GM11168 (cell line): ENCODE data around the gene ZNF385A.

Source experiments
- in situ Hi-C: fragments of 300-500 bp; cut with MboI; formaldehyde crosslinking; loops from one replicate; pipeline ENCODE4 v1.12.0; 2022; ENCODE audit warnings: low sequenced_read_pairs; ENCODE audit not compliant: unreplicated experiment

ZNF385A gene

GRCh38 chr12:54394281-54394719 is 9.8 kb upstream of the ZNF385A start:
- in situ Hi-C loops = no loop called here

GRCh38 chr12:54393743-54394142 is 9.2 kb upstream of the ZNF385A start:
- in situ Hi-C loops = no loop called here

GRCh38 chr12:54393207-54393609 is 8.7 kb upstream of the ZNF385A start:
- in situ Hi-C loops = no loop called here

- in situ Hi-C loops = no loop called here
Measured at GRCh38 chr12:54392485-54393206, 8.1 kb upstream of the ZNF385A start.

DNA sequence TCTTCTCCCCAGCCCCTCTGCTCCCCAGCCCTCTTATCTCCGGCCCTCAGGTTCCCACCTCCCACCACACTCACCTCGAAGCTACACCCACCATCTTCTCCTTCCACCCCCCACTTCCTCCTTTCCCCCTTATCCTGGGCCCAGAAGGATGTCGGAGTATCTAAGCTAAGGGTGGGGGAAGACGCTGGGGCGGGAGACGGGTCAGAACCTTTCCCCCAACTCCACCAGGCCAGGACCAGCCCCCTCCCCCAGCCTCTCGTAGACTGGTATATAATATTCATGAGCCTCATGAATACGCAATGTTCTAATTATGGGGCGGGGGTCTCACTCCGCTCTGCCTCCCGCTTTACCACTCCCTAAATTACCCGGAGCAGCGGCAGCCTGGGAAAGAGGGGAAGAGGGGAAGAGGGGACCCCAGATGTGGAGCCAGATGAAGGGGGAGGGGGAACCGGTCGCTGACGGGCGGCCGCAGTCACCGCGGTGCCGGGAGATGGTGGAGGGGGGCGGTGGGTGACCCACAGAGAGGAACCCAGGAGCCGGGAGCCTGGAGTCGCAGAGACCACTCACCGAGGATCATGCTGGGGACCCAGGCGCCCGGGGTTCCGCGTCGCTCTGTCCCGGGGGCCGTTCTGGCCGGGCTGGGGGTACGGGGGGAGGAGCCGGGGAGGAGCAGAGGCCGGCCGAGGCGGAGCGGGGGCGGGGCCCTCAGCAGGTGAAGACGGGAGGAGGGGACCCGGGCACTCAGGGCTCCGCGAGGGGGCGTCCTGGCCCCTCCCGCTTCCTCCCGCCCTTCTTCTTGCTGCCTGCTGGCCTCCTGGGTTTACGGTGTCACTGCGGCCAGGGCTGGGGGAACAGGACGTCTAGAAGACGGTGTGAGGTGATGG is 6.4 kb upstream of the ZNF385A start:
- in situ Hi-C loops = no loop called here

DNA sequence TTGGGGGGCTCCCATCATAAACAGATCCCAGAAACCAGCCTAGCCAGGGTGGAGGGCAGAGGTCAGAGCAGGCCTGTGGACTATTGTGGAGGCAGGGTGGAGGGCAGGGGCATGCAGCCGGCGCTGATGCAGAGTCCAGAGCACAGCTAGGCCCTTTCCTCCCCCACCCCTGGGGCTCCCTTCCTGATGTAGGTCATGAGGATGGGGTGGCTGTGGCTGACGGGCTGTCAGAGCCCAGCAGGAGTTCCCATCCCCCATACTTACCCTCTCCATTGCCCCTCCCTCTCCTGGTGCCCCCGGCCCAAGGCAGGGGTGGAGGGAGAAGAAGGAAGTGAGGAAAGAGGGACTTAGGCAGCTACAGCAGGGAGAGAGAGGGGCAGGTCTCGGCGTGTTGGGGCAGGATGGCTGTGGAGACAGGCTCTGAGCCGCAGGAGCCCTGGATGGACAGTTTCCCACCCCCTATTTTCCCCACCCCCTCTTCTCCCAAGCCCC is 5.7 kb upstream of the ZNF385A start:
- in situ Hi-C loops = no loop called here

DNA sequence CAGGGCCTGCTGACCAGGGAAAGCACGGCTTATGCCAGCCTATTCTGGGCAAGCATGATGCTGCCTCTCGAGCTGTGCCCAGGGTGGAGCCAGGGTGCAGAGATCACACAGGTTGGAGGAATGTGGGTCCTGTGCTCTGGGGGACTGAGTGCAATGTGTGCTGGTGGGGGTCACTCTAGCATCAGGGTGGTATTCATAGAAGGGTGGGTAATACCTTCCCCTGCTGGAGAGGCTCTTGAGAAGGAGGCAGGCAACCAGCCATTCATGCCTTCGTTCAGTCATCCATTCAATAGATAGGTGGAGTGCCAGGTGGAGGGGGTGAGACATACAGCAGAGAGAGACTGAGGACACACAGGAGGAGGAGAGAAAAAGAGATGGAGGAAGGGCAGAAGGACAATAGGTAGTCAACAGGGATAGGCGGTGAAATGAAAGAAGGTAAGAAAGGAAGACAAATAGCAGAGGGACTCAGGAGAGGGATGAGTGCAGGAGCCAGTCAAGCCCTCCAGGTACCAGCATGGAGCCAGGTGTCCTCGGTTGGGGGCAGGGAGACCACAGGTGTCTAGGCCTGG is 5.2 kb upstream of the ZNF385A start:
- in situ Hi-C loops = no loop called here

GRCh38 chr12:54389134-54389508 is 4.6 kb upstream of the ZNF385A start:
- in situ Hi-C loops = no loop called here

GRCh38 chr12:54388237-54389133 is 4.0 kb upstream of the ZNF385A start:
- in situ Hi-C loops = no loop called here

- in situ Hi-C loops = no loop called here
Measured at GRCh38 chr12:54387114-54387467, 2.6 kb upstream of the ZNF385A start.

GRCh38 chr12:54386403-54387113 is 2.0 kb upstream of the ZNF385A start:
- in situ Hi-C loops = no loop called here

DNA sequence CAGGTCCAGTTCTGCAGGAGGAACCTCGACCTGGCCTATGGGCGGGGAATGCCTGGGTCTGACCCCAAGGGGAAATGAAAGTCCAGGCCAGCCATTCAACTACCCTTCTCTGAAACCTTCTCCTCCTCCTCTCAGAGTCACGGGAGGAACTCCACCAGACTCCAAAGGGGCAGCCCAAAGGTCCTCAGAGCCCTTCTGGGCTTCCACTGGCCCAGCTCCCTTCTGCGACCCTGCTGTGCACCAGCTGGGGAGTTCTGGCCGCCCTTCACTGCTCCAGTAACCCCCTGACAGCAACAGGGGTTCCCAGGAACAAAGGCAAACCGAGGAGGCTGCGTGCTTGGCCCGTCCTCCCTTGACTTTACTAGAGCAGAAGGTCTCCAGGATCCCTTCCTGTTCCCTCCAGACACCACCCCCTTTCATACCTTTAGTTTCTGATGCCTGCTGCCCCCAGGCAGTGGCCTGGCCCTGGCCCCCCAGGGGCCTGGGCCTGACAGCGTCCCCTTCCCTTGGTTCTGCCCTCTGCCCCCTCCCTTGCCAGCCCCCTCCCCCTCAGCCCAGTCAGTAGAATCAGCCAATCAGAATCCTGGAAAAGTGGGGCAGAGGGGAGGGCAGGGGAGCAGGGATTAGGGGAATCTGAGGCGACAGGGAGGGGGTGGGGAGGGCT is 850 bp upstream of the ZNF385A start:
- in situ Hi-C loops = no loop called here

GRCh38 chr12:54383041-54383609 is 1.4 kb downstream of the ZNF385A start:
- in situ Hi-C loops = no loop called here

DNA sequence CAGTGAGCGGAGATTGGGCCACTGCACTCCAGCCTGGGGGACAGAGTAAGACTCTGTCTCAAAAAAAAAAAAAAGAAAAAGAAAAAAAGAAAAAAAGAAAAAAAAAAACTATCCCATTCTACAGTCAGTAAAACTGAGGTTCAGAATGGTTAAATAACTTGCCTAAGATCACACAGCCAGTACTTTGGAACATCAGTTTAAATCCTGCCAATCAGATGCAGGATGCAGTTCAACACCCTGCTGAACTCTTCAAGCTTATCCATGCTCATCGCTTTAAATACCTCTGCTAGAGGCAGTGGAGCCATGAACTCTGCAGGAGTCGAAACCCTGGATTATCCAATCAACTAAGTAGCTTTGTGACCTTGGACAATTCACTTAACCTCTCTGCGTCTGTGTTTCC is 3.4 kb downstream of the ZNF385A start:
- in situ Hi-C loops = no loop called here

DNA sequence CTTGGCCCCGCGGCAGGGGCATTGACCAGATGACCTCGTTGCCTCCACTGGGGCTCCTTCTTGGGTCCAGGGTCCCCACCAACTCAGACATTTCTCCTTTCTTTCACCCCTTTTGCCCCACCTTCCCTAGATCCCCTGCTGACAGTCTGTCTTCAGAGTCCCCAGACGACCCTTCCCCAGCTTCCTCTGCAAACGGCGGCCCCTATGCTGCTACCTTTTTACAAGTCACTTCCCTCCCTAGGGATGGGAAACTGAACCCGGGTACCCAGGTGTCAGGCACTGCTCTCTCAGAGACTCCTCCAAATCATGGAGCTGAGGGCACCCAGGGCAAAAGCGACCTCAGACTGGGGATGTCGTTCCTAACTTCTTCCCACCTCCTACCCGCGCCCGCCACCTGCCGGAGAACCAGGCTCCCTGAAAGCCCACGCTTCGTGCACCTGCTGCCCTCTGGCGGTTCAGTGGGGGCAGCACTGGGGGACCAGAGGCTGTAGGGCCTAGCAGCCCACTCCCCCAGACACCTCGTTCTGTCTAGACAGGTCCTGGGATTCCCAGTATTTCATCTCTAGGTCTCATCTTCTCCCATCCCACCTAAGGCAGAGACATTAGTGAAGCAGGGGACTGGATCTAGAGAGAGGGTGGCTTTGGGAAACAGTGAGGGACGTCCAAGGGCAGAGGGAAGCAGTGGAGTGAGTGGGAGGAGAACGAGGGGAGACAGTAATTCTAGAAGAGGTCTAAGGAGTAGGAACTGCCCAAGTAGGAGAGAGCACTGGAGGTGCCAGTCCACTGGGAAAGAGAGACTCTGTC is 4.9 kb downstream of the ZNF385A start:
- in situ Hi-C loops = no loop called here

GRCh38 chr12:54378796-54379397 is 5.6 kb downstream of the ZNF385A start:
- in situ Hi-C loops = no loop called here

DNA sequence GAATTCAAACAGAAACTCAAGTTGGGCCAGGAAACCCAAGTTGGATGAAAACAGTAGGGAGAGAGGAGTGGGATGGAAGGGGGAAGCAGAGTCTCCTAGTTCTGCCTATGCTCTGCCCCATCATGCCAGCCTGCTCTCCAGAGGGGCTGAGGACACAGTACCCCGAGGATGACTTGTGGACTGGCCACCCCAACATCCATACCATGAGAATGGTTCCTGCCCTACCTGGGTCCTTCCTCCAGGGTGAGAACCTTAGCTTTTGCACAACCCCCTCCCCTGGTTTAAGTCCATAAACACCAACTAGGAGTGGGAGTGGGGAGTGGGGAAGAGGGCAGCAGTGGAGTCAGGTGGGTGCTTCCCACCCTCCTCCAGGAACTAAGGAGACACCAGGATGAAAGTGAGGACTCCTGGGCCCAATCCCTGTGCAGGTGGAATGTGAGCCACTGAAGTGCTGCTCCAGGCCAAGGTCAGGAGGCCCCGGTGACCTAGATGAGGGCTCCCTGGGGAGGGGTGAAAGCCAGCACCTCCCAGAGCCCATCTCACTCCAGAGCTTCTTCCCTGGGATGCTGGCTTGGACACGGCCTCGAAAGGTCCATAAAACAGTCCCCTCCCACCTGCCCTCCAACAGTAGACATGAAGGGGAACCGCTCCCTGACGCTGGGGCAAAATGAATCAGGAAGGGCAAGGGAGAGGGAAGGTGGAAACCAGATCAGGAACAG is 6.6 kb downstream of the ZNF385A start:
- in situ Hi-C loops = no loop called here
